Uterus (tissue), 2 donors: ENCODE data around the gene AKAP1.

Experiments used
- POLR2A ChIP-seq, 2 donors: fragments of 450-650 bp; IDR thresholded peaks; one replicate each; pipeline ENCODE4 v1.6.1; 2016; ENCODE audit warnings: antibody characterized with exemption in 2 of 2, mild to moderate bottlenecking in 1 of 2, moderate library complexity in 1 of 2
- TF ChIP-seq, protein P1 (sequence below), 4 experiments: fragments of 200-600 bp in 2 of 4; fragments of 450-650 bp in 2 of 4; sonication (generic) in 2 of 4; IDR thresholded peaks; one replicate each; pipeline ENCODE4 v1.5.1; 2016 to 2019; ENCODE audit warnings: antibody characterized with exemption in 4 of 4, mild to moderate bottlenecking in 2 of 4, moderate library complexity in 1 of 4

DNA sequence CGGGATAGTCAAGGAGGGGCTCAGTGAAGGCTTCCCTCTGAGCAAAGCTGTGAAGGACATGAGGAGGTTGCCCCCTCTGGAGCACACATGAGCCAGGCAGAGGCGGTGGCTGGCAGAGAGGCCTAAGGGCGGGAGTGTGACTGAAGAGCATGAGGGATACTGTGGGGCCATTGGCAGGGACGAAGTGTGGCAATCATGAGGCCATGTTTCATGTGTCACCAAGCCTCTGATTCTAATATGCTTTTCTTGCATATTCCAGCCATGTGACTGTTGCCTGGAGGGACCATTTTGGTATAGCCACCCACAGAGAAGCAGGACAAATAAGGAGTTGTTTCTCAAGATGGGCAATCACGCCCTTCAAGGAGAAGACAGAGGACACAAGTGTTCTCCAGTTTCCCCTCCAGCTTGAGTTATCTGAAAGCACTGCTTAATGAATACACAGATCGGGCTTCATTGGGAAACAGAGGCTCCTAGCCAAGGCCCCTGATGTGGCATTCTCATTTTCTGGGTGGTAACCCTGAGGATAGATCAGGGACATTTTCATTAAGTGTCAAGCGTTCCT is 68.0 kb downstream of the AKAP1 start:
- TF ChIP-seq POLR2A (IDR thresholded peaks at IDR 0.05): no peak
- TF ChIP-seq, protein P1, sequence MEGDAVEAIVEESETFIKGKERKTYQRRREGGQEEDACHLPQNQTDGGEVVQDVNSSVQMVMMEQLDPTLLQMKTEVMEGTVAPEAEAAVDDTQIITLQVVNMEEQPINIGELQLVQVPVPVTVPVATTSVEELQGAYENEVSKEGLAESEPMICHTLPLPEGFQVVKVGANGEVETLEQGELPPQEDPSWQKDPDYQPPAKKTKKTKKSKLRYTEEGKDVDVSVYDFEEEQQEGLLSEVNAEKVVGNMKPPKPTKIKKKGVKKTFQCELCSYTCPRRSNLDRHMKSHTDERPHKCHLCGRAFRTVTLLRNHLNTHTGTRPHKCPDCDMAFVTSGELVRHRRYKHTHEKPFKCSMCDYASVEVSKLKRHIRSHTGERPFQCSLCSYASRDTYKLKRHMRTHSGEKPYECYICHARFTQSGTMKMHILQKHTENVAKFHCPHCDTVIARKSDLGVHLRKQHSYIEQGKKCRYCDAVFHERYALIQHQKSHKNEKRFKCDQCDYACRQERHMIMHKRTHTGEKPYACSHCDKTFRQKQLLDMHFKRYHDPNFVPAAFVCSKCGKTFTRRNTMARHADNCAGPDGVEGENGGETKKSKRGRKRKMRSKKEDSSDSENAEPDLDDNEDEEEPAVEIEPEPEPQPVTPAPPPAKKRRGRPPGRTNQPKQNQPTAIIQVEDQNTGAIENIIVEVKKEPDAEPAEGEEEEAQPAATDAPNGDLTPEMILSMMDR (IDR thresholded peaks at IDR 0.05): no peak
